ENCODE results near the gene GJC1. TPM values are rescaled to one million over a fixed set of nuclear protein-coding genes. Genes with fewer than 3 reads are reported as not detected.

The GJC1 gene
- polyA plus RNA-seq, 1 experiment, result 20.6 TPM

DNA sequence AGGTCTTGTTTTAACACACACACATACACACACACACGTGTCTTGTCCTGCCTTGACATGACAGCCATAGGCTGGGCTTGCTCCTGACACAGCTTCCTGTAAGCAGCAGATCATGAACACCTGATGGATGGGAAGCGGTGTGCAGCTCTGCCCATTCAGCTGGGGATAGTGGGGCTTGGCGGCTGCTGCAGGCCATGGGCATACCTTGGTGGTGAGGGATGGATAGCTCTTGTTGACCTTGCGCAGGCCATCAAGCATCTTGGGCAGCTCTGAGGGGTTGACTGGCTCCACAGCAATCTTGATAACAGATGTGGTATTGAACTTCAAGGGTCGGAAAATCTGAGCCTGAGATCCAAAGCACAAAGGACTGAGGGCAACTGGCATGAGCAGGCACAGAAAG is 29.6 kb upstream of the GJC1 start:
- Histone ChIP-seq H3K27ac (ENCODE audit: low read depth, low read length) (no peak overlapping the region), H3K9me3 (ENCODE audit: control insufficient read depth, insufficient read depth, low read length) (no peaks in the 10 kb centered on the region), H3K27me3 (ENCODE audit: control insufficient read depth, insufficient read depth, low read length) (no peaks in the 10 kb centered on the region), H3K4me3 (ENCODE audit: low read depth, low read length) (no peak overlapping the region)
- CTCF ChIA-PET, result interaction anchor here (0.6 to 10.1 kb wide), 3 partner anchors 9 to 80 kb away, joined by 3 to 121 read pairs (median 3); no protein-coding TSS in a partner anchor
- DNase-seq (ENCODE audit: low read depth, low spot score), result no peak
- POLR2A ChIA-PET, result no interaction called here
- TF ChIP-seq CTCF (IDR thresholded peaks at IDR 0.05; ENCODE audit: low read depth, low read length), result no peak

DNA sequence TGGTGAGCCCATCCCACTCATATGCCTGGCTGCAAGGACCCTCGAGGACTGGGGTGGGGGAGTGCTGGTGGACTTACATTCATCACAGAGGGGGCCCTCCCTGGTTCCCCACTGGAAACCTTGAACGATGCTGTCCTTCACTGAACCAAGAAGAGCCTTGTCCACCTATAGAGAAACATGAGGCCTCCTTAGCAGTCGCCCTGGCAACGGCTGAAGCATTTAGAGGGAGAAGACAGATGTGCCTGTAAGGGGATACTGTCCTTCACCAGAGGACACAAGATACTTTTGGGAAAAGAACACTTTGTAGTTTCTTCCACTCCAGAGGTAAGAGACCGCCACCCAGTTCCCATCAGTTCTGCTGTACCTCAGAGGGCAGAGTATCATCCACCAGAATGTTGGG is 24.1 kb upstream of the GJC1 start:
- ChIA-PET POLR2A (interaction anchor here (0.6 kb wide), 1 partner anchor 105 kb away, joined by 3 read pairs; no protein-coding TSS in a partner anchor), CTCF (interaction anchor here (1.8 kb wide), 1 partner anchor 11 kb away, joined by 4 read pairs; no protein-coding TSS in a partner anchor)
- no peak for TF ChIP-seq CTCF (IDR thresholded peaks at IDR 0.05; ENCODE audit: low read depth, low read length)
- no peak overlapping the region for H3K4me3 ChIP-seq (ENCODE audit: low read depth, low read length)
- no peaks in the 10 kb centered on the region for H3K27me3 ChIP-seq (ENCODE audit: control insufficient read depth, insufficient read depth, low read length)
- no peak overlapping the region for H3K27ac ChIP-seq (ENCODE audit: low read depth, low read length)
- no peak for DNase-seq (ENCODE audit: low read depth, low spot score)
- peaks cover 4% of the 10 kb centered on the region; the same call in 1 of the 2 replicates for H3K9me3 ChIP-seq (ENCODE audit: control insufficient read depth, insufficient read depth, low read length)

- no peak for TF ChIP-seq CTCF (IDR thresholded peaks at IDR 0.05; ENCODE audit: low read depth, low read length)
- ChIA-PET POLR2A (no interaction called here), CTCF (no interaction called here)
- no peak overlapping the region for H3K27ac ChIP-seq (ENCODE audit: low read depth, low read length)
- no peak for DNase-seq (ENCODE audit: low read depth, low spot score)
- H3K4me3 ChIP-seq (ENCODE audit: low read depth, low read length), result no peak overlapping the region
- H3K9me3 ChIP-seq (ENCODE audit: control insufficient read depth, insufficient read depth, low read length), result peaks cover 4% of the 10 kb centered on the region; the same call in 1 of the 2 replicates
- H3K27me3 ChIP-seq (ENCODE audit: control insufficient read depth, insufficient read depth, low read length), result no peaks in the 10 kb centered on the region
Observed at GRCh38 chr17:44850612-44851011, 20.5 kb upstream of the GJC1 start.

DNA sequence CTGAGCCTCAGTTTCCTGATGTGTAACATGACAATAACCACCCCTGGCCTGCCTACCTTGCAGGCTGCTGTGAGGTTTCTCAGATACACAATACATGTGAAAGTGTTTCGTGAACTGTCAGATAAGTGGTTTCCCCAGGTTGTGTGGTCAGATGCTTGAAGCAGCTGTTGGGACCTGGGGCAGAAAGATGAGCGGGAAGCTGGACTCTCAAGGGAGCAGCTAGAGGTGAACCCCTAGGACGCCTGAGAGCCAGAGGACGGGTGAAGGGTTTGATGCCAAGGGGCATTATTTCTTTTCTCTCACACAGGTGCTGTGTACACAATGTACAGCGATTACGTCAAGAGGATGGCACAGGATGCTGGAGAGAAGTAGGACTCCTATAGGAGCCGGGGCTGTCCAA is 19.9 kb upstream of the GJC1 start:
- no peaks in the 10 kb centered on the region for H3K27me3 ChIP-seq (ENCODE audit: control insufficient read depth, insufficient read depth, low read length)
- no peak overlapping the region for H3K27ac ChIP-seq (ENCODE audit: low read depth, low read length)
- DNase-seq (ENCODE audit: low read depth, low spot score), result no peak
- H3K4me3 ChIP-seq (ENCODE audit: low read depth, low read length), result no peak overlapping the region
- H3K9me3 ChIP-seq (ENCODE audit: control insufficient read depth, insufficient read depth, low read length), result peaks cover 4% of the 10 kb centered on the region; the same call in 1 of the 2 replicates
- no peak for TF ChIP-seq CTCF (IDR thresholded peaks at IDR 0.05; ENCODE audit: low read depth, low read length)
- ChIA-PET CTCF (no interaction called here), POLR2A (interaction anchor here (0.6 kb wide), 1 partner anchor 27 kb away, joined by 7 read pairs; no protein-coding TSS in a partner anchor)

DNA sequence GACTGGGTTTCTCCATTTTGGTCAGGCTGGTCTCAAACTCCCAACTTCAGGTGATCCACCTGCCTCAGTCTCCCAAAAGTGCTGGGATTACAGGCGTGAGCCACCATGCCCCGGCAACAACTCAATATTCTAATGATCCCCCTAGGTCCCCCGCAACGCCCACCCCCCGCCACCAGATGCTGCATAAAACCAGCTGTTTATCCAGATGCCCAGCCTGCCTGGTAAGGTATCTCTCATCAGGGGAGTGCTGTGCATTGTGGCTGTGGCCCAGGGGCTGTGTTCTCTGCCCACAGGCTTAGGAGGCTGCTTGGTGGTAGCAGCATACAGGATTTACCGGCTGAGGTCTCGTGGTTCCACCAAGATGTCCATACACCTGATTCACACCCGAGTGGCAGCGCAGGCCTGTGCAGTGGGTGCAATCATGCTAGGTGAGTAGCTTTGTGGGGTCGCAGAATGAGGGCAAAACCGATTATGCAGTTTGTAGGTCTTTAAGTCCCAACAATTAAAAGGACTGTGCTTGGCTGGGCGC is 18.9 kb upstream of the GJC1 start:
- ChIA-PET CTCF (interaction anchor here (0.7 kb wide), 1 partner anchor 13 kb away, joined by 6 read pairs; no protein-coding TSS in a partner anchor), POLR2A (no interaction called here)
- no peak overlapping the region for H3K4me3 ChIP-seq (ENCODE audit: low read depth, low read length)
- peaks cover 4% of the 10 kb centered on the region; the same call in 1 of the 2 replicates for H3K9me3 ChIP-seq (ENCODE audit: control insufficient read depth, insufficient read depth, low read length)
- DNase-seq (ENCODE audit: low read depth, low spot score), result no peak
- H3K27ac ChIP-seq (ENCODE audit: low read depth, low read length), result no peak overlapping the region
- no peaks in the 10 kb centered on the region for H3K27me3 ChIP-seq (ENCODE audit: control insufficient read depth, insufficient read depth, low read length)
- no peak for TF ChIP-seq CTCF (IDR thresholded peaks at IDR 0.05; ENCODE audit: low read depth, low read length)

All from AG04450 (cell line).